Naive thymus-derived CD8-positive, alpha-beta T cell (primary cell): ENCODE data around the gene ROR1. TPM values are rescaled to one million over a fixed set of nuclear protein-coding genes. Genes with fewer than 3 reads are reported as not detected.

Experiments
- ATAC-seq, 2 donors: fragments of 150-1000 bp; cut with Tn5 transposase in 1 of 2; sonication (Bioruptor Pico), chemical (Tn5 transposase) in 1 of 2; 1 replicate in 1 of 2; 2 replicates in 1 of 2; pipeline ENCODE4 v1.10.0; 2021; ENCODE audit warnings: mild to moderate bottlenecking in 2 of 2, moderate library complexity in 2 of 2
- POLR2A ChIA-PET: fragments of 350-600 bp; sonication (Branson Sonifier 250); formaldehyde crosslinking; loops from one replicate; lab custom pipeline; 2021; ENCODE audit warnings: antibody characterized with exemption; lab: Charles Lee
- DNase-seq, 10 donors: peaks; one replicate each; pipeline versions ENCODE4 v3.0.0 to v3.0.0-alpha.2; 2020 to 2022
- H3K27ac Mint-ChIP-seq, 10 donors: one replicate each; pipeline ENCODE4 v1.8.0; 2020 to 2022; ENCODE audit warnings: mild to moderate bottlenecking in 10 of 10, mixed read lengths in 10 of 10, moderate library complexity in 4 of 10, inconsistent platforms in 1 of 10
- H3K27me3 Mint-ChIP-seq, 5 donors: one replicate each; pipeline ENCODE4 v1.8.0; 2021 to 2022; ENCODE audit warnings: mixed read lengths in 5 of 5
- H3K36me3 Mint-ChIP-seq, 3 donors: one replicate each; pipeline ENCODE4 v1.8.0; 2020 to 2022; ENCODE audit warnings: mixed read lengths in 3 of 3, mild to moderate bottlenecking in 2 of 3, inconsistent platforms in 1 of 3
- H3K4me1 Mint-ChIP-seq, 4 donors: one replicate each; pipeline ENCODE4 v1.8.0; 2021 to 2022; ENCODE audit warnings: mixed read lengths in 4 of 4
- H3K4me3 Mint-ChIP-seq, 10 donors: one replicate each; pipeline ENCODE4 v1.8.0; 2020 to 2022; ENCODE audit warnings: mild to moderate bottlenecking in 10 of 10, mixed read lengths in 10 of 10, moderate library complexity in 6 of 10, inconsistent platforms in 1 of 10
- H3K9me3 Mint-ChIP-seq, 9 donors: one replicate each; pipeline ENCODE4 v1.8.0; 2020 to 2022; ENCODE audit warnings: mixed read lengths in 9 of 9, mild to moderate bottlenecking in 3 of 9, inconsistent platforms in 1 of 9, moderate library complexity in 1 of 9
- polyA plus RNA-seq, 3 donors: library from polyadenylated mRNA; unstranded; fragments of 300-500 nt; fragmentation: Illumina TruSeq; gene quantifications; one replicate each; pipeline ENCODE4 v1.2.3, GENCODE V29; 2021
- total RNA-seq, 8 experiments: library from RNA in 2 of 8; stranded (reverse) in 2 of 8; gene quantifications; one replicate each; pipeline ENCODE4 v1.2.3 and lab custom pipeline; 2021 to 2026

The ROR1 gene
- total RNA-seq, result under 1 TPM; 0.44 to 0.80 TPM
- polyA plus RNA-seq, result not detected
- total RNA-seq (lab: John Stamatoyannopoulos, UW), result 0 to 0.35 (median 0) reads per million in 6 experiments

- H3K27me3 Mint-ChIP-seq, result peaks cover 31 to 67% (median 47%) of the 10 kb centered on the region in 5 donors
- H3K4me3 Mint-ChIP-seq, result peak within 1 kb of the TSS; percentile 35 to 81 (median 68)
- ATAC-seq (peak; percentile 67 to 86), DNase-seq (peak in 1 of 10 donors; percentile 39)
- H3K27ac Mint-ChIP-seq, result no peak within 1 kb of the TSS
- H3K4me1 Mint-ChIP-seq, result peaks cover 5 to 20% (median 16%) of the 10 kb centered on the region in 4 donors
- POLR2A ChIA-PET, result no interaction called here
- peaks cover 0 to 5% (median 5%) of the 10 kb centered on the region in 3 donors for H3K36me3 Mint-ChIP-seq
- H3K9me3 Mint-ChIP-seq, result no peaks in the 10 kb centered on the region
Observed at GRCh38 chr1:63773815-63774616, at the start of gene ROR1. ROR1 (plus strand) TSS chr1:63774017.

GRCh38 chr1:63724375-63724899 is 49.4 kb upstream of the ROR1 start:
- POLR2A ChIA-PET, result no interaction called here
- H3K9me3 Mint-ChIP-seq, result peaks cover 0 to 2% (median 0%) of the 10 kb centered on the region in 9 donors
- H3K36me3 Mint-ChIP-seq, result no peaks in the 10 kb centered on the region
- no peak for DNase-seq
- no peak for ATAC-seq
- no peak overlapping the region for H3K27ac Mint-ChIP-seq
- H3K4me3 Mint-ChIP-seq, result no peak overlapping the region
- H3K27me3 Mint-ChIP-seq, result peaks cover 0 to 4% (median 0%) of the 10 kb centered on the region in 5 donors
- H3K4me1 Mint-ChIP-seq, result no peaks in the 10 kb centered on the region

- Mint-ChIP-seq H3K9me3 (peaks cover 0 to 2% (median 0%) of the 10 kb centered on the region in 9 donors), H3K4me1 (no peaks in the 10 kb centered on the region), H3K4me3 (no peak overlapping the region), H3K36me3 (no peaks in the 10 kb centered on the region), H3K27me3 (peaks cover 0 to 4% (median 0%) of the 10 kb centered on the region in 5 donors), H3K27ac (no peak overlapping the region)
- POLR2A ChIA-PET, result no interaction called here
- no peak for ATAC-seq
- DNase-seq, result no peak
Observed at GRCh38 chr1:63728611-63729226, 45.1 kb upstream of the ROR1 start.

GRCh38 chr1:63729227-63729620 is 44.6 kb upstream of the ROR1 start:
- ATAC-seq (no peak), DNase-seq (no peak)
- Mint-ChIP-seq H3K36me3 (no peaks in the 10 kb centered on the region), H3K9me3 (peaks cover 0 to 2% (median 0%) of the 10 kb centered on the region in 9 donors), H3K27me3 (no peaks in the 10 kb centered on the region), H3K4me3 (no peak overlapping the region), H3K27ac (no peak overlapping the region), H3K4me1 (no peaks in the 10 kb centered on the region)
- POLR2A ChIA-PET, result no interaction called here

GRCh38 chr1:63730211-63730610 is 43.6 kb upstream of the ROR1 start:
- Mint-ChIP-seq H3K27ac (no peak overlapping the region), H3K9me3 (peaks cover 0 to 8% (median 0%) of the 10 kb centered on the region in 9 donors), H3K4me3 (no peak overlapping the region), H3K27me3 (no peaks in the 10 kb centered on the region), H3K4me1 (no peaks in the 10 kb centered on the region), H3K36me3 (peaks cover 0 to 2% (median 0%) of the 10 kb centered on the region in 3 donors)
- DNase-seq (no peak), ATAC-seq (no peak)
- POLR2A ChIA-PET, result no interaction called here

- no peaks in the 10 kb centered on the region for H3K4me1 Mint-ChIP-seq
- POLR2A ChIA-PET, result no interaction called here
Observed at GRCh38 chr1:63731117-63732043, 42.4 kb upstream of the ROR1 start.

GRCh38 chr1:63732666-63733065 is 41.2 kb upstream of the ROR1 start:
- Mint-ChIP-seq H3K4me1 (no peaks in the 10 kb centered on the region), H3K9me3 (peaks cover 0 to 17% (median 5%) of the 10 kb centered on the region in 9 donors), H3K4me3 (no peak overlapping the region), H3K36me3 (peaks cover 0 to 12% (median 2%) of the 10 kb centered on the region in 3 donors), H3K27ac (no peak overlapping the region), H3K27me3 (peaks cover 0 to 13% (median 7%) of the 10 kb centered on the region in 5 donors)
- DNase-seq, result no peak
- no peak for ATAC-seq
- POLR2A ChIA-PET, result no interaction called here

More at GRCh38 chr1:63731117-63732043, 42.4 kb upstream of the ROR1 start:
- ATAC-seq (no peak), DNase-seq (no peak)
- peaks cover 0 to 4% (median 1%) of the 10 kb centered on the region in 5 donors for H3K27me3 Mint-ChIP-seq
- H3K36me3 Mint-ChIP-seq, result peaks cover 0 to 2% (median under 1%) of the 10 kb centered on the region in 3 donors
- H3K4me3 Mint-ChIP-seq, result no peak overlapping the region
- H3K27ac Mint-ChIP-seq, result no peak overlapping the region
- H3K9me3 Mint-ChIP-seq, result peaks cover 0 to 13% (median 2%) of the 10 kb centered on the region in 9 donors

- Mint-ChIP-seq H3K4me3 (no peak overlapping the region), H3K4me1 (peaks cover 0 to 4% (median 3%) of the 10 kb centered on the region in 4 donors), H3K36me3 (peaks cover 0 to 12% (median 2%) of the 10 kb centered on the region in 3 donors), H3K27ac (no peak overlapping the region), H3K27me3 (peaks cover 19 to 54% (median 23%) of the 10 kb centered on the region in 5 donors), H3K9me3 (peaks cover 0 to 17% (median 5%) of the 10 kb centered on the region in 9 donors)
- no peak for DNase-seq
- POLR2A ChIA-PET, result no interaction called here
- no peak for ATAC-seq
Observed at GRCh38 chr1:63738772-63739171, 35.0 kb upstream of the ROR1 start.

GRCh38 chr1:63739452-63739851 is 34.4 kb upstream of the ROR1 start:
- ATAC-seq (no peak), DNase-seq (no peak)
- Mint-ChIP-seq H3K4me1 (peaks cover 0 to 4% (median 3%) of the 10 kb centered on the region in 4 donors), H3K4me3 (no peak overlapping the region), H3K27ac (no peak overlapping the region), H3K27me3 (peaks cover 21 to 54% (median 23%) of the 10 kb centered on the region in 5 donors), H3K36me3 (peaks cover 0 to 12% (median 2%) of the 10 kb centered on the region in 3 donors), H3K9me3 (peaks cover 0 to 15% (median 5%) of the 10 kb centered on the region in 9 donors)
- POLR2A ChIA-PET, result no interaction called here

GRCh38 chr1:63740432-63740831 is 33.4 kb upstream of the ROR1 start:
- Mint-ChIP-seq H3K4me3 (no peak overlapping the region), H3K4me1 (peaks cover 0 to 4% (median 3%) of the 10 kb centered on the region in 4 donors), H3K36me3 (peaks cover 0 to 12% (median 0%) of the 10 kb centered on the region in 3 donors), H3K27ac (no peak overlapping the region), H3K27me3 (peaks cover 21 to 54% (median 23%) of the 10 kb centered on the region in 5 donors), H3K9me3 (peaks cover 0 to 15% (median 5%) of the 10 kb centered on the region in 9 donors)
- ATAC-seq (no peak), DNase-seq (no peak)
- POLR2A ChIA-PET, result no interaction called here

GRCh38 chr1:63742526-63742925 is 31.3 kb upstream of the ROR1 start:
- no peak overlapping the region for H3K27ac Mint-ChIP-seq
- ATAC-seq, result no peak
- peaks cover 10 to 54% (median 20%) of the 10 kb centered on the region in 5 donors for H3K27me3 Mint-ChIP-seq
- H3K36me3 Mint-ChIP-seq, result no peaks in the 10 kb centered on the region
- DNase-seq, result no peak
- no peak overlapping the region for H3K4me3 Mint-ChIP-seq
- peaks cover 0 to 5% (median 3%) of the 10 kb centered on the region in 4 donors for H3K4me1 Mint-ChIP-seq
- H3K9me3 Mint-ChIP-seq, result peaks cover 0 to 5% (median 0%) of the 10 kb centered on the region in 9 donors
- POLR2A ChIA-PET, result no interaction called here

- POLR2A ChIA-PET, result no interaction called here
- Mint-ChIP-seq H3K36me3 (no peaks in the 10 kb centered on the region), H3K4me3 (no peak overlapping the region), H3K27ac (no peak overlapping the region), H3K9me3 (peaks cover 0 to 3% (median 0%) of the 10 kb centered on the region in 9 donors), H3K4me1 (peaks cover 0 to 5% (median 3%) of the 10 kb centered on the region in 4 donors), H3K27me3 (peaks cover 8 to 47% (median 21%) of the 10 kb centered on the region in 5 donors)
- DNase-seq (no peak), ATAC-seq (no peak)
Observed at GRCh38 chr1:63743781-63744180, 30.0 kb upstream of the ROR1 start.
